IMR-90 (cell line): ENCODE data around the gene MAU2. TPM values are rescaled to one million over a fixed set of nuclear protein-coding genes. Genes with fewer than 3 reads are reported as not detected.

ENCODE experiments used
- ATAC-seq: fragments of 200-7000 bp; cut with Tn5 transposase; 2 replicates; pipeline ENCODE4 v1.9.1; 2020; ENCODE audit warnings: low read depth, mild to moderate bottlenecking, moderate library complexity
- BruUV-seq: library from RNA; stranded (reverse); fragments of 400-500 nt; replicated peaks from 2 replicates; lab custom pipeline; 2021; lab: Mats Ljungman, UMichigan
- CTCF ChIA-PET: fragments of 300-600 bp; formaldehyde crosslinking; extraction: SDS; loops from one replicate; lab custom pipeline; 2021; ENCODE audit warnings: antibody characterized with exemption; lab: Yijun Ruan, JAX
- POLR2A ChIA-PET: fragments of 300-600 bp; sonication (Branson Sonifier 250); formaldehyde crosslinking; loops from one replicate; lab custom pipeline; 2022; ENCODE audit warnings: antibody characterized with exemption; ENCODE audit not compliant: unreplicated experiment; lab: Charles Lee
- DNase-seq: peaks from one replicate; pipeline ENCODE4 v3.0.0; 2013
- H2AFZ ChIP-seq: replicated peaks from 2 replicates; pipeline ENCODE3; 2013; ENCODE audit warnings: low read length, mild to moderate bottlenecking; ENCODE audit not compliant: poor library complexity
- H2AK5ac ChIP-seq: 2 replicates; pipeline ENCODE4 v1.6.1; 2013; ENCODE audit warnings: low read depth, low read length, inconsistent platforms
- H2AK9ac ChIP-seq: replicated peaks from 2 replicates; pipeline ENCODE3; 2013; ENCODE audit warnings: mild to moderate bottlenecking, low read depth, low read length, moderate library complexity; ENCODE audit not compliant: poor library complexity
- H2BK120ac ChIP-seq: 2 replicates; pipeline ENCODE4 v1.6.1; 2013; ENCODE audit warnings: low read depth, low read length, inconsistent platforms
- H2BK15ac ChIP-seq: 3 replicates; pipeline ENCODE4 v1.6.1; 2013; ENCODE audit warnings: low read depth, low read length, inconsistent platforms
- H2BK20ac ChIP-seq: 2 replicates; pipeline ENCODE4 v1.6.1; 2013; ENCODE audit warnings: low read depth, mild to moderate bottlenecking, inconsistent platforms, low read length, moderate library complexity
- H2BK5ac ChIP-seq: 2 replicates; pipeline ENCODE4 v1.6.1; 2013; ENCODE audit warnings: mild to moderate bottlenecking, low read depth, low read length, inconsistent platforms; ENCODE audit not compliant: poor library complexity, severe bottlenecking
- H3K14ac ChIP-seq: replicated peaks from 2 replicates; pipeline ENCODE4 v1.6.1; 2013; ENCODE audit warnings: low read depth, low read length, inconsistent platforms
- H3K18ac ChIP-seq: 2 replicates; pipeline ENCODE4 v1.6.1; 2013; ENCODE audit warnings: low read depth, low read length, control low read depth
- H3K23ac ChIP-seq: 2 replicates; pipeline ENCODE4 v1.6.1; 2013; ENCODE audit warnings: low read depth, low read length, inconsistent platforms
- H3K27ac ChIP-seq: 2 replicates; pipeline ENCODE4 v1.5.1; 2013; ENCODE audit warnings: mild to moderate bottlenecking, control low read depth, low read length; ENCODE audit not compliant: insufficient read depth
- H3K27me3 ChIP-seq: 2 replicates; pipeline ENCODE4 v1.6.1; 2013; ENCODE audit warnings: low read length; ENCODE audit not compliant: control insufficient read depth, insufficient read depth
- H3K36me3 ChIP-seq: 2 replicates; pipeline ENCODE4 v1.6.1; 2013; ENCODE audit warnings: low read length, mixed read lengths; ENCODE audit not compliant: control insufficient read depth, insufficient read depth
- H3K4ac ChIP-seq: 2 replicates; pipeline ENCODE4 v1.6.1; 2013; ENCODE audit warnings: low read depth, low read length, inconsistent platforms
- H3K4me1 ChIP-seq: 2 replicates; pipeline ENCODE4 v1.6.1; 2013; ENCODE audit warnings: low read length, mixed read lengths; ENCODE audit not compliant: control insufficient read depth, insufficient read depth
- H3K4me2 ChIP-seq: 2 replicates; pipeline ENCODE4 v1.6.1; 2013; ENCODE audit warnings: low read depth, mild to moderate bottlenecking, control low read depth, low read length, moderate library complexity
- H3K4me3 ChIP-seq: 2 replicates; pipeline ENCODE4 v1.5.1; 2013; ENCODE audit warnings: low read depth, mild to moderate bottlenecking, control low read depth, low read length, moderate library complexity; ENCODE audit not compliant: insufficient read depth
- H3K56ac ChIP-seq: 2 replicates; pipeline ENCODE4 v1.6.1; 2013; ENCODE audit warnings: low read length, inconsistent platforms; ENCODE audit not compliant: insufficient read depth; ENCODE audit errors: extremely low read depth
- H3K79me1 ChIP-seq, 2 experiments: 2 replicates each; pipeline ENCODE4 v1.6.1; 2013; ENCODE audit warnings: low read length in 2 of 2, inconsistent platforms in 1 of 2, low read depth in 1 of 2
- H3K9ac ChIP-seq: 2 replicates; pipeline ENCODE4 v1.6.1; 2013; ENCODE audit warnings: low read depth, low read length, control low read depth
- H3K9me1 ChIP-seq: 2 replicates; pipeline ENCODE4 v1.6.1; 2013; ENCODE audit warnings: low read length, inconsistent platforms; ENCODE audit not compliant: insufficient read depth
- H3K9me3 ChIP-seq: 2 replicates; pipeline ENCODE4 v1.6.1; 2013; ENCODE audit warnings: low read length; ENCODE audit not compliant: control insufficient read depth, insufficient read depth
- H4K20me1 ChIP-seq: 2 replicates; pipeline ENCODE4 v1.6.1; 2013; ENCODE audit warnings: low read length, inconsistent platforms; ENCODE audit not compliant: insufficient read depth
- H4K5ac ChIP-seq: 2 replicates; pipeline ENCODE4 v1.6.1; 2013; ENCODE audit warnings: mild to moderate bottlenecking, low read depth, low read length, control low read depth
- H4K8ac ChIP-seq, 2 experiments: 2 replicates each; pipeline ENCODE4 v1.6.1; 2013; ENCODE audit warnings: low read depth in 2 of 2, low read length in 2 of 2, control low read depth in 1 of 2, inconsistent platforms in 1 of 2
- H4K91ac ChIP-seq: 2 replicates; pipeline ENCODE4 v1.6.1; 2013; ENCODE audit warnings: low read depth, low read length, inconsistent platforms; ENCODE audit not compliant: insufficient read depth
- CHD1 ChIP-seq: IDR thresholded peaks from 2 replicates; pipeline ENCODE4 v1.6.1; 2012; ENCODE audit warnings: low read depth, low read length, improper control_type of control experiment
- FOS ChIP-seq: fragments of 150-350 bp; IDR thresholded peaks from 2 replicates; pipeline ENCODE4 v1.6.1; 2016; ENCODE audit warnings: low read depth, low read length
- RFX5 ChIP-seq: IDR thresholded peaks from 2 replicates; pipeline ENCODE4 v1.8.0; 2012; ENCODE audit warnings: low read depth, mild to moderate bottlenecking, low read length, moderate library complexity
- whole genome bisulfite sequencing, 2 experiments: methylation state at CpG; one replicate each; pipeline versions ENCODE4 v1.1.5 to v1.1.7; 2013; ENCODE audit warnings: missing lambda C conversion rate in 2 of 2; ENCODE audit not compliant: insufficient read length in 1 of 2; ENCODE audit errors: extremely low coverage in 2 of 2; 5-methylcytosine and 5-hydroxymethylcytosine counted together
- dilution Hi-C: fragments of 300-500 bp; cut with HindIII; formaldehyde crosslinking; loops from one replicate; pipeline ENCODE4 v1.14.3; 2018; ENCODE audit warnings: low sequenced_read_pairs; ENCODE audit not compliant: unreplicated experiment
- in situ Hi-C: fragments of 300-500 bp; cut with MboI; formaldehyde crosslinking; loops from 3 replicates; pipeline ENCODE4 v1.14.3; 2019; ENCODE audit warnings: low sequenced_read_pairs, inconsistent platforms, mixed read lengths
- intact Hi-C: fragments of 100-400 bp; cut with micrococcal nuclease; formaldehyde crosslinking; loops from 2 replicates; pipeline ENCODE4 v1.10.0; 2022
- polyA plus RNA-seq, 3 experiments: library from polyadenylated mRNA; depleted of rRNA; stranded (reverse); fragments of >200 nt; gene quantifications; 2 replicates each; pipeline ENCODE4 v1.2.3, GENCODE V29; 2012; ENCODE audit warnings: low replicate concordance in 1 of 3
- total RNA-seq: library from RNA; depleted of rRNA; stranded (reverse); fragments of >200 nt; gene quantifications from 2 replicates; pipeline ENCODE4 v1.2.3, GENCODE V29; 2012

Gene MAU2
- total and polyA plus RNA-seq, 2 of the 4 experiments (the other 2 are of a cell fraction): 24.6 to 31.1 TPM

DNA sequence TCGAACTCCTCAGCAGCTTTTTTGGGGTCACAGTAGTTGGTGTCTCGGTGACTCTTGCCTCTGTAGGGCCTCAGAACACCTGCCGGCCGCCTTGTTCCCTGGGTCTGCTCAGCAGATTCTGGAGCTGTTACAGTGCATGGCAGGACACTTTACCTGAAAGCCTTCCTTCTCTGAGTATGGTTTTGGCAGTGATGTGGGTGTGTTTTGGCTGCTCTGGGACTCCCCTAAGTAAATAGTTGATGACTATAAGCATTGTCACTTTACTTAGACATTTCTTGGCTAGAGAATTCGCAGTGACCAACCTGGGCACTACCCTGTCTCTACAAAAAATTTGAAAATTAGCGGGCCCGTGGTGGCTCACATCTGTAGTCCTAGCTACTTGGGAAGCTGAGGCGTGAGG is 7.0 kb downstream of the MAU2 start:
- Histone ChIP-seq H3K14ac (no peak overlapping the region), H2AFZ (no peak overlapping the region), H3K9ac (no peak overlapping the region), H2AK9ac (no peak overlapping the region), H3K27ac (no peak overlapping the region), H4K91ac (no peak overlapping the region), H2BK15ac (no peak overlapping the region), H3K18ac (no peak overlapping the region), H4K20me1 (peaks cover 40% of the 10 kb centered on the region), H3K9me1 (peaks cover 3% of the 10 kb centered on the region; the same call in 1 of the 2 replicates), H3K23ac (no peak overlapping the region), H2BK120ac (no peak overlapping the region), H3K4me1 (no peaks in the 10 kb centered on the region), H3K56ac (no peak overlapping the region), H3K79me1 (peaks cover 36 to 69% of the 10 kb centered on the region in 2 experiments), H3K4me2 (no peak overlapping the region), H2BK5ac (no peak overlapping the region), H2BK20ac (no peak overlapping the region), H3K4ac (no peak overlapping the region), H2AK5ac (no peak overlapping the region), H3K9me3 (no peaks in the 10 kb centered on the region), H4K5ac (no peak overlapping the region), H4K8ac (no peak overlapping the region), H3K36me3 (peaks cover 49% of the 10 kb centered on the region), H3K4me3 (no peak overlapping the region), H3K27me3 (no peaks in the 10 kb centered on the region)
- ChIA-PET CTCF (interaction anchor here (0.8 kb wide), 1 partner anchor 15 kb away, joined by 4 read pairs; no protein-coding TSS in a partner anchor), POLR2A (interaction anchor here (0.6 kb wide), 1 partner anchor 124 kb away, joined by 8 read pairs; the partner anchor contains the start of gene NR2C2AP)
- DNase-seq (no peak), ATAC-seq (no peak)
- in situ Hi-C loops: no loop called here
- dilution Hi-C loops: no loop called here
- WGBS, 2 experiments: no CpG with 5 or more reads among the region's 8 CpGs
- no TSS peak for BruUV-seq
- TF ChIP-seq CHD1: no peak
- TF ChIP-seq RFX5: no peak
- TF ChIP-seq FOS: no peak
- intact Hi-C loops: loop anchor here (10.0 kb wide), 1 partner anchor 183 kb away; no protein-coding TSS in a partner anchor
